GM20431 (cell line): ENCODE results near the gene CCNO.

Experiments
- in situ Hi-C: fragments of 300-500 bp; cut with MseI, MboI; formaldehyde crosslinking; loops from one replicate; pipeline ENCODE4 v1.15.0; 2020; ENCODE audit warnings: low sequenced_read_pairs; ENCODE audit not compliant: unreplicated experiment

Gene CCNO

GRCh38 chr5:55232985-55233928 is at the start of gene CCNO:
CCNO (minus strand) TSS chr5:55233608; CDS start chr5:55233523, 85 bp downstream.
- in situ Hi-C loops, result no loop called here

- in situ Hi-C loops, result no loop called here
These were observed 45.4 kb upstream of the CCNO start for GRCh38 chr5:55278778-55279177.

- in situ Hi-C loops, result no loop called here
These were observed 43.4 kb upstream of the CCNO start for GRCh38 chr5:55276771-55277170.

GRCh38 chr5:55258339-55258738 is 24.9 kb upstream of the CCNO start:
- in situ Hi-C loops, result no loop called here

GRCh38 chr5:55254802-55255201 is 21.4 kb upstream of the CCNO start:
- in situ Hi-C loops, result no loop called here

GRCh38 chr5:55250064-55250463 is 16.7 kb upstream of the CCNO start:
- in situ Hi-C loops, result no loop called here

GRCh38 chr5:55241746-55242145 is 8.3 kb upstream of the CCNO start:
- in situ Hi-C loops, result no loop called here

- in situ Hi-C loops, result no loop called here
These were observed 3.4 kb upstream of the CCNO start for GRCh38 chr5:55236800-55237199.

- in situ Hi-C loops, result no loop called here
These were observed 803 bp upstream of the CCNO start for GRCh38 chr5:55234121-55234700.

- in situ Hi-C loops, result no loop called here
These were observed 980 bp downstream of the CCNO start for GRCh38 chr5:55232271-55232984.

GRCh38 chr5:55231919-55232270 is 1.5 kb downstream of the CCNO start:
- in situ Hi-C loops, result no loop called here

- in situ Hi-C loops, result no loop called here
These were observed 2.1 kb downstream of the CCNO start for GRCh38 chr5:55231029-55231918.

GRCh38 chr5:55230086-55230629 is 3.2 kb downstream of the CCNO start:
- in situ Hi-C loops, result no loop called here

- in situ Hi-C loops, result no loop called here
These were observed 5.6 kb downstream of the CCNO start for GRCh38 chr5:55227664-55228430.

GRCh38 chr5:55226934-55227663 is 6.3 kb downstream of the CCNO start, which contains the start of gene MCIDAS:
MCIDAS (minus strand) TSS chr5:55227315; CDS start chr5:55227138, 177 bp downstream.
- in situ Hi-C loops, result no loop called here

GRCh38 chr5:55226027-55226933 is 7.1 kb downstream of the CCNO start:
- in situ Hi-C loops, result no loop called here

- in situ Hi-C loops, result no loop called here
These were observed 8.1 kb downstream of the CCNO start for GRCh38 chr5:55225346-55225745.
